Progenitor cell of endocrine pancreas (in vitro differentiated cells): Measurements from ENCODE around the gene OR4L1. TPM values are rescaled to one million over a fixed set of nuclear protein-coding genes. Genes with fewer than 3 reads are reported as not detected.

Source experiments
- DNase-seq: peaks from one replicate; pipeline ENCODE4 v3.0.0; 2021; ENCODE audit warnings: low spot score; ENCODE audit not compliant: unreplicated experiment
- H3K27ac Mint-ChIP-seq: 2 replicates; pipeline ENCODE4 v1.8.0; 2021; ENCODE audit warnings: mild to moderate bottlenecking, moderate library complexity, mixed read lengths
- H3K27me3 Mint-ChIP-seq: 2 replicates; pipeline ENCODE4 v1.8.0; 2021; ENCODE audit warnings: mixed read lengths
- H3K36me3 Mint-ChIP-seq: 2 replicates; pipeline ENCODE4 v1.8.0; 2022; ENCODE audit warnings: mixed read lengths; ENCODE audit not compliant: insufficient read depth
- H3K4me1 Mint-ChIP-seq: 2 replicates; pipeline ENCODE4 v1.8.0; 2021; ENCODE audit warnings: low read depth, mixed read lengths
- H3K4me3 Mint-ChIP-seq: 2 replicates; pipeline ENCODE4 v1.8.0; 2021; ENCODE audit warnings: low read depth, mild to moderate bottlenecking, moderate library complexity, mixed read lengths
- H3K9me3 Mint-ChIP-seq: 2 replicates; pipeline ENCODE4 v1.8.0; 2021; ENCODE audit warnings: low read depth, mixed read lengths
- CTCF ChIP-seq: fragments of 200-600 bp; sonication (generic); IDR thresholded peaks from one replicate; pipeline ENCODE4 v1.5.0; 2021; ENCODE audit warnings: antibody characterized with exemption, mild to moderate bottlenecking; ENCODE audit not compliant: unreplicated experiment
- long read RNA-seq: library from polyadenylated mRNA; unstranded; transcript quantifications from one replicate; pipeline ENCODE4 v2.0.0, GENCODE V29; 2020
- total RNA-seq: library from RNA; stranded (reverse); gene quantifications from 2 replicates; pipeline ENCODE4 v1.2.1, GENCODE V29; 2021

OR4L1 gene
- total RNA-seq = not detected in 2 replicates
- long read RNA-seq = 0 reads

GRCh38 chr14:20059745-20060144 is at the start of gene OR4L1:
TSS of gene OR4L1 (plus strand) at chr14:20060045. CDS start at chr14:20060045, 0 bp downstream.
- H3K27me3 Mint-ChIP-seq = no peaks in the 10 kb centered on the region

DNA sequence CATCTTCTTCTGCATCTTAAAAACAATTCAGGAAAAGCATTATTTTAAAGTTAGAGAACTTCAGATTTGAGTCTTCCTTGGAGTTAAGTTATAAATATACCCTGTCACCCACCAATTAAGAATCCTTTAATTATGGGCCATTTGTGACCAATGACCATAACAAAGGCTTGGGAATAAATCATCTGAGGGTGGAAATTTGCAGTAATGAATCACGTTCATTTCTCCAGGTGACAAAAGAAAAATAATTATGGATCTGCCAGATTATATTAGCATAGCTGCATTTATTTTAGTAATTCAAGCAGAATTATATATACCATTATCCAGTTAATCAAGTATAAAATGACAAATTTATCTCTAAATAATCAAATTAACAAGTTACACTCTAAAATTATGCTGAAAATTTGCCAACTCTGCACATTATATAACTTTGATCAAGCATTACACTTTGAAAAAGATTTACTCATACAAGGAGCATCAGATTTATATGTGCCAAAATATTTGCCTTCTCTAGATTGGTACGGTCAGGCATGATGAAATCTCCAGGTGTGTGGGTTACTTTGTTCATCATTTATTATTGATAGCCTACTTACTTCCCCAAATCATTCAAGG is 40.5 kb upstream of the OR4L1 start, which contains the start of gene OR4K14:
OR4K14 (minus strand) TSS at position 51 of the 609 bp plus-strand sequence. CDS start 4,114 bp downstream, outside the sequence.
- no peak for DNase-seq
- H3K4me3 Mint-ChIP-seq = no peak within 1 kb of the TSS
- peaks cover 58% of the 10 kb centered on the region for H3K9me3 Mint-ChIP-seq
- no peaks in the 10 kb centered on the region for H3K4me1 Mint-ChIP-seq
- TF ChIP-seq CTCF = no peak
- no peak within 1 kb of the TSS for H3K27ac Mint-ChIP-seq
- no peaks in the 10 kb centered on the region for H3K36me3 Mint-ChIP-seq
- no peaks in the 10 kb centered on the region for H3K27me3 Mint-ChIP-seq

More at GRCh38 chr14:20059745-20060144, at the start of gene OR4L1:
- Mint-ChIP-seq H3K4me3 (no peak within 1 kb of the TSS), H3K27ac (no peak within 1 kb of the TSS), H3K36me3 (no peaks in the 10 kb centered on the region), H3K4me1 (no peaks in the 10 kb centered on the region), H3K9me3 (peaks cover 64% of the 10 kb centered on the region)
- TF ChIP-seq CTCF = no peak
- DNase-seq = no peak

DNA sequence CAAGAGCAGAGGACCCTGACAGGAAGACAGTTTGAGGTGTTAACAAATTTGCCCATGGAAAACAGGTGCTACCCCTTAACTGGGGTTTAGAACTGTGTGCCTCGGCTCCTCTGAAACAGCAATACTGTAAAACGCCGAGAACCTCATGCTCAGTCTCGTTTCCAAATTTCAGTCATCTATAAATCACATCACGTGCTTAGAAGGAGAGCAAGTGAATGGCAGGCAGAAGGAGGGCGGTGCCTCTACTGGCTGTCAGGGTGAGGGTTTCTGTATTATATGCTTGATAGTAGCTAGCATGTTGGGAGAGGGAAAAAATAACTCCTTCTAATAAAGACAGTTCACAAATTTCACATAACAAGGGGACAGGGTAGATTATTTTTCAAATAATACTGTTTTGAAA is 28.8 kb upstream of the OR4L1 start:
- no peak overlapping the region for H3K27ac Mint-ChIP-seq
- no peak for DNase-seq
- no peak overlapping the region for H3K4me3 Mint-ChIP-seq
- no peaks in the 10 kb centered on the region for H3K27me3 Mint-ChIP-seq
- H3K9me3 Mint-ChIP-seq = peaks cover 47% of the 10 kb centered on the region
- peaks cover 1% of the 10 kb centered on the region for H3K36me3 Mint-ChIP-seq
- H3K4me1 Mint-ChIP-seq = no peaks in the 10 kb centered on the region
- TF ChIP-seq CTCF = no peak

DNA sequence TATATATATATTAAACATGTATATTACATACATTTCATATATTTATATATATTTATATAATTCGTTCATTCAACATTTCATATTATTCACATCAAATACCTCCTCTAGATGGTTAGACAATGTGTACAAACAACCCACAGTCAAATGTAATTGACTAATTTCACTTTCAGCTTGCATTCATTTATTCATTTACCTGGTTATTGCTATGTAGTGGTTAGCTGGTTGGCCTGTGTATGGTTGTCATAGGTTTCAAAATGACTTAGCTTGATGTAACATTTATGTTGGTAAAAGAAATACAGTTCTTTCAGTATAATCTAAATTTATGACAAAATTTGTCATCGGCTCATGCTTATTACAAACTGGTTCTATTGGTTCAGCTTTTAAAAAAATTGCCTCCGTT is 24.4 kb upstream of the OR4L1 start:
- Mint-ChIP-seq H3K4me3 (no peak overlapping the region), H3K9me3 (peaks cover 43% of the 10 kb centered on the region), H3K27me3 (no peaks in the 10 kb centered on the region), H3K36me3 (peaks cover 1% of the 10 kb centered on the region), H3K27ac (no peak overlapping the region), H3K4me1 (no peaks in the 10 kb centered on the region)
- DNase-seq = no peak
- no peak for TF ChIP-seq CTCF

- Mint-ChIP-seq H3K4me1 (no peaks in the 10 kb centered on the region), H3K4me3 (no peak within 1 kb of the TSS), H3K27ac (no peak within 1 kb of the TSS), H3K36me3 (peaks cover 1% of the 10 kb centered on the region), H3K27me3 (no peaks in the 10 kb centered on the region), H3K9me3 (peaks cover 46% of the 10 kb centered on the region)
- no peak for DNase-seq
- no peak for TF ChIP-seq CTCF
Observed at GRCh38 chr14:20035938-20036337, 23.9 kb upstream of the OR4L1 start, which contains the start of gene OR4K13. TSS of gene OR4K13 (minus strand) at chr14:20036038. CDS start at chr14:20034758, 1,280 bp downstream.
